GM19467 (cell line): ENCODE data around the gene EN1.

Experiments
- ATAC-seq: cut with Tn5 transposase; IDR thresholded peaks from one replicate; pipeline ENCODE4 v1.9.1; 2021; ENCODE audit warnings: mild to moderate bottlenecking, moderate library complexity; ENCODE audit not compliant: unreplicated experiment

Gene EN1

GRCh38 chr2:118794546-118794945, 52.9 kb downstream of the EN1 start:
- no peak for ATAC-seq
